Measurements from ENCODE around the gene GAS7.
A peak's percentile ranks its signal among the peaks of the same experiment; 100 is the strongest.

- peak; percentile 54 to 79 (median 75); a peak in 5 of 6 replicates for TF ChIP-seq CTCF (IDR thresholded peaks at IDR 0.05 in 2 of 3, conservative IDR thresholded peaks at IDR 0.05 in 1 of 3; ENCODE audit: borderline replicate concordance in 1 of 3, insufficient read depth in 1 of 3, low read depth in 2 of 3, low read length in 2 of 3)
- TF ChIP-seq POLR2A (IDR thresholded peaks at IDR 0.05; ENCODE audit: borderline replicate concordance, extremely low read depth, insufficient read depth, insufficient read length): no peak
- TF ChIP-seq ATF3 (IDR thresholded peaks at IDR 0.05): no peak
- TF ChIP-seq YY1 (IDR thresholded peaks at IDR 0.05; ENCODE audit: extremely low read depth, insufficient replicate concordance, low read depth, low read length): no peak
- no peak for TF ChIP-seq SIN3A (IDR thresholded peaks at IDR 0.05; ENCODE audit: low read depth)
- no peak for TF ChIP-seq SRF (IDR thresholded peaks at IDR 0.05; ENCODE audit: low read depth)
- TF ChIP-seq EZH2phosphoT487 (IDR thresholded peaks at IDR 0.05; ENCODE audit: borderline replicate concordance): no peak
- no peak for TF ChIP-seq CEBPB (IDR thresholded peaks at IDR 0.05; ENCODE audit: low read depth)
- TF ChIP-seq MAX (IDR thresholded peaks at IDR 0.05): no peak
- no peak for TF ChIP-seq EZH2 (IDR thresholded peaks at IDR 0.05)
- peak; percentile 69 for TF ChIP-seq RAD21 (IDR thresholded peaks at IDR 0.05; ENCODE audit: low read depth)
- no peak for TF ChIP-seq REST (IDR thresholded peaks at IDR 0.05; ENCODE audit: low read depth)
- no peak for TF ChIP-seq EGR1 (IDR thresholded peaks at IDR 0.05; ENCODE audit: low read depth)
Observed at GRCh38 chr17:9928601-9929333, 269.6 kb downstream of the GAS7 start.

Data from HCT116 (cell line).